HG03039 (cell line): ENCODE results near the gene WDR1.
A peak's percentile ranks its signal among the peaks of the same experiment; 100 is the strongest.

Experiments used
- ATAC-seq: cut with Tn5 transposase; IDR thresholded peaks from one replicate; pipeline ENCODE4 v1.9.1; 2021; ENCODE audit warnings: mild to moderate bottlenecking, moderate library complexity; ENCODE audit not compliant: unreplicated experiment

Gene WDR1

GRCh38 chr4:10048941-10049697 lies 67.5 kb downstream of the WDR1 start:
- ATAC-seq, result no peak

- ATAC-seq, result no peak
Measured at GRCh38 chr4:10047967-10048366, 68.6 kb downstream of the WDR1 start.

- ATAC-seq, result no peak
Measured at GRCh38 chr4:10046471-10046870, 70.1 kb downstream of the WDR1 start.

GRCh38 chr4:10045481-10045880 lies 71.1 kb downstream of the WDR1 start:
- no peak for ATAC-seq

- ATAC-seq, result no peak
Measured at GRCh38 chr4:10041036-10041435, 75.6 kb downstream of the WDR1 start.

- ATAC-seq, result no peak
Measured at GRCh38 chr4:10040049-10040892, 76.3 kb downstream of the WDR1 start.

GRCh38 chr4:10036807-10037342 lies 79.7 kb downstream of the WDR1 start:
- ATAC-seq, result no peak

GRCh38 chr4:10035130-10035529 lies 81.5 kb downstream of the WDR1 start:
- ATAC-seq, result no peak

- no peak for ATAC-seq
Measured at GRCh38 chr4:10034612-10035104, 81.9 kb downstream of the WDR1 start.

GRCh38 chr4:10034136-10034535 lies 82.5 kb downstream of the WDR1 start:
- no peak for ATAC-seq

GRCh38 chr4:10033191-10033881 lies 83.3 kb downstream of the WDR1 start:
- peak; percentile 71 for ATAC-seq

GRCh38 chr4:10032625-10033024 lies 84.0 kb downstream of the WDR1 start:
- no peak for ATAC-seq

- no peak for ATAC-seq
Measured at GRCh38 chr4:10031668-10032590, 84.7 kb downstream of the WDR1 start.

- ATAC-seq, result no peak
Measured at GRCh38 chr4:10030972-10031667, 85.5 kb downstream of the WDR1 start.

GRCh38 chr4:10029403-10029802 lies 87.2 kb downstream of the WDR1 start:
- ATAC-seq, result no peak

GRCh38 chr4:10028910-10029309 lies 87.7 kb downstream of the WDR1 start:
- ATAC-seq, result no peak

GRCh38 chr4:10026485-10026884 lies 90.1 kb downstream of the WDR1 start:
- ATAC-seq, result no peak

- no peak for ATAC-seq
Measured at GRCh38 chr4:10025230-10025806, 91.3 kb downstream of the WDR1 start.
